Measurements from ENCODE around the gene PIP5K1B. TPM values are rescaled to one million over a fixed set of nuclear protein-coding genes. Genes with fewer than 3 reads are reported as not detected.
A peak's percentile ranks its signal among the peaks of the same experiment; 100 is the strongest.

PIP5K1B gene
- total and polyA plus RNA-seq, 2 of the 13 experiments (the other 11 are each of a cell fraction or from before 2014, with no cell fraction given): 15.8 to 17.5 TPM

DNA sequence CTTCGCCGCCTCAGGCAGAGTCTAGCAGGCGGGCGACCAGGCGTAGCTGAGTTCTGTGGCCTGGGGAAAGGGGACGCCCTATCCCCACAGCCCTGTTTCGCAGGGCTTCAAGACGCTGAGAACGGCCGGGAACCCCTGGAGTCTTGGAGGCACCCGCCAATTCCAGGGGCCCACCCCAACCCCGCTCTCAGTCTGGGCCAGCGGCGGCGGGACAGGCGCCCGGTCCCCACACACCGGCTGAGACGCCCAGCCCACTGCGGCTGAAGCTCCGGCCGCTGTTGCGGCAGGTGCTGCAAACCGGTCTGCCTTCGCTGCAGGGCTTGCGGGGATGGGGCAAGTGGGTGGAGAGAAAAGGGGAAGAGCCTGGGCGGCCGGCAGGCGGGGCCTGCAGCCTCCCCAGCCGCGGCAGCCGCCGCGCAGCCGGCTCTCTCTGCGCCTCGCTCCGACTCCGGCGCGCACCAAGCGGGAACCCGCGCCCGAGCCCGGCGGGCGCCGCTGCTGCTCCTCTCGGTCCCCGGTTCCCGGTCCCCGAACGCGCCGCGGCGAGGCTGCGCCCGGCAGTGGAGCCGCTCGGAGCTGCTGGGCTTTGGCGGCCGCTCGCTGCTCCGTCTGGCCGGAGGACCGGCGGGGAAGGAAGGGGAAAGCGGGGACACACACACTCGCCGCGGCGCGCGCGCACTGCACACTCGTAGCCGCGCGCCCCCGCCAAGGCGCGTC is at the start of gene PIP5K1B (continued):
- TF ChIP-seq FOXJ3 (CRISPR knock-in tag; IDR thresholded peaks at IDR 0.05; ENCODE audit: borderline replicate concordance) (peak; percentile 37; the same call in 1 of the 2 replicates), GTF3A (CRISPR knock-in tag; conservative IDR thresholded peaks at IDR 0.05) (no peak), ZNF720 (CRISPR knock-in tag; IDR thresholded peaks at IDR 0.05) (no peak), MED1 (CRISPR knock-in tag; IDR thresholded peaks at IDR 0.05) (no peak; the same call in none of the 2 replicates), ZNF672 (CRISPR knock-in tag; IDR thresholded peaks at IDR 0.05) (0 out of 2 replicates have a peak, but pooled peaks have one; percentile 48), KLF15 (CRISPR knock-in tag; IDR thresholded peaks at IDR 0.05; ENCODE audit: borderline replicate concordance) (no peak), MYNN (CRISPR knock-in tag; IDR thresholded peaks at IDR 0.05; ENCODE audit: low read depth) (no peak), ZNF562 (CRISPR knock-in tag; IDR thresholded peaks at IDR 0.05; ENCODE audit: borderline replicate concordance) (no peak), ZNF768 (CRISPR knock-in tag; IDR thresholded peaks at IDR 0.05) (peak; percentile 40), ELF1 (CRISPR knock-in tag; IDR thresholded peaks at IDR 0.05) (0 out of 2 replicates have a peak, but pooled peaks have one; percentile 4), ZFP37 (CRISPR knock-in tag; IDR thresholded peaks at IDR 0.05; ENCODE audit: borderline replicate concordance) (no peak), ZFP90 (CRISPR knock-in tag; IDR thresholded peaks at IDR 0.05; ENCODE audit: borderline replicate concordance) (peak; percentile 45; the same call in 1 of the 2 replicates), ATRX (CRISPR knock-in tag; IDR thresholded peaks at IDR 0.05; ENCODE audit: borderline replicate concordance) (no peak), ZNF782 (CRISPR knock-in tag; IDR thresholded peaks at IDR 0.05; ENCODE audit: borderline replicate concordance) (no peak), REL (CRISPR knock-in tag; conservative IDR thresholded peaks at IDR 0.05) (peak; percentile 62; the same call in 1 of the 2 replicates), ZNF501 (CRISPR knock-in tag; IDR thresholded peaks at IDR 0.05) (peak; percentile 73; the same call in 1 of the 2 replicates), ZNF263 (CRISPR knock-in tag; IDR thresholded peaks at IDR 0.05) (0 out of 2 replicates have a peak, but pooled peaks have one; percentile 13), RFXAP (CRISPR knock-in tag; IDR thresholded peaks at IDR 0.05; ENCODE audit: borderline replicate concordance) (peak; percentile 54; the same call in 1 of the 2 replicates), KDM5B (CRISPR knock-in tag; IDR thresholded peaks at IDR 0.05; ENCODE audit: borderline replicate concordance) (no peak; the same call in 1 of the 2 replicates), NCOA2 (CRISPR knock-in tag; IDR thresholded peaks at IDR 0.05) (no peak), ZNF260 (CRISPR knock-in tag; IDR thresholded peaks at IDR 0.05; ENCODE audit: borderline replicate concordance, low read depth) (no peak)
- TF ChIP-seq, protein P1, sequence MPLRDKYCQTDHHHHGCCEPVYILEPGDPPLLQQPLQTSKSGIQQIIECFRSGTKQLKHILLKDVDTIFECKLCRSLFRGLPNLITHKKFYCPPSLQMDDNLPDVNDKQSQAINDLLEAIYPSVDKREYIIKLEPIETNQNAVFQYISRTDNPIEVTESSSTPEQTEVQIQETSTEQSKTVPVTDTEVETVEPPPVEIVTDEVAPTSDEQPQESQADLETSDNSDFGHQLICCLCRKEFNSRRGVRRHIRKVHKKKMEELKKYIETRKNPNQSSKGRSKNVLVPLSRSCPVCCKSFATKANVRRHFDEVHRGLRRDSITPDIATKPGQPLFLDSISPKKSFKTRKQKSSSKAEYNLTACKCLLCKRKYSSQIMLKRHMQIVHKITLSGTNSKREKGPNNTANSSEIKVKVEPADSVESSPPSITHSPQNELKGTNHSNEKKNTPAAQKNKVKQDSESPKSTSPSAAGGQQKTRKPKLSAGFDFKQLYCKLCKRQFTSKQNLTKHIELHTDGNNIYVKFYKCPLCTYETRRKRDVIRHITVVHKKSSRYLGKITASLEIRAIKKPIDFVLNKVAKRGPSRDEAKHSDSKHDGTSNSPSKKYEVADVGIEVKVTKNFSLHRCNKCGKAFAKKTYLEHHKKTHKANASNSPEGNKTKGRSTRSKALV (CRISPR knock-in tag; IDR thresholded peaks at IDR 0.05): peak; percentile 93
- TF ChIP-seq, protein P2, sequence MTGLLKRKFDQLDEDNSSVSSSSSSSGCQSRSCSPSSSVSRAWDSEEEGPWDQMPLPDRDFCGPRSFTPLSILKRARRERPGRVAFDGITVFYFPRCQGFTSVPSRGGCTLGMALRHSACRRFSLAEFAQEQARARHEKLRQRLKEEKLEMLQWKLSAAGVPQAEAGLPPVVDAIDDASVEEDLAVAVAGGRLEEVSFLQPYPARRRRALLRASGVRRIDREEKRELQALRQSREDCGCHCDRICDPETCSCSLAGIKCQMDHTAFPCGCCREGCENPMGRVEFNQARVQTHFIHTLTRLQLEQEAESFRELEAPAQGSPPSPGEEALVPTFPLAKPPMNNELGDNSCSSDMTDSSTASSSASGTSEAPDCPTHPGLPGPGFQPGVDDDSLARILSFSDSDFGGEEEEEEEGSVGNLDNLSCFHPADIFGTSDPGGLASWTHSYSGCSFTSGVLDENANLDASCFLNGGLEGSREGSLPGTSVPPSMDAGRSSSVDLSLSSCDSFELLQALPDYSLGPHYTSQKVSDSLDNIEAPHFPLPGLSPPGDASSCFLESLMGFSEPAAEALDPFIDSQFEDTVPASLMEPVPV (CRISPR knock-in tag; IDR thresholded peaks at IDR 0.05): peak; percentile 88
- TF ChIP-seq, protein P3, sequence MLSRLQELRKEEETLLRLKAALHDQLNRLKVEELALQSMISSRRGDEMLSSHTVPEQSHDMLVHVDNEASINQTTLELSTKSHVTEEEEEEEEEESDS (CRISPR knock-in tag; IDR thresholded peaks at IDR 0.05; ENCODE audit: borderline replicate concordance): 0 out of 2 replicates have a peak, but pooled peaks have one; percentile 34
- TF ChIP-seq, protein P4, sequence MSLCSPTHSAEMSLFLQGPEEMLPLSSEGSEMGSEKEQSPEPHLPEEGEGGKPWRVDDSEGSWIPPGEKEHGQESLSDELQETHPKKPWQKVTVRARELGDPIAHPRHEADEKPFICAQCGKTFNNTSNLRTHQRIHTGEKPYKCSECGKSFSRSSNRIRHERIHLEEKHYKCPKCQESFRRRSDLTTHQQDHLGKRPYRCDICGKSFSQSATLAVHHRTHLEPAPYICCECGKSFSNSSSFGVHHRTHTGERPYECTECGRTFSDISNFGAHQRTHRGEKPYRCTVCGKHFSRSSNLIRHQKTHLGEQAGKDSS (CRISPR knock-in tag; IDR thresholded peaks at IDR 0.05; ENCODE audit: borderline replicate concordance, low read depth): peak; percentile 24; the same call in 1 of the 2 replicates
